GM20000 (cell line): Measurements from ENCODE around the gene MED13.

Experiments
- DNase-seq: peaks from one replicate; pipeline ENCODE4 v3.0.0; 2012; ENCODE audit warnings: low spot score
- TF ChIP-seq, protein P1 (sequence below): IDR thresholded peaks from 2 replicates; pipeline ENCODE4 v1.5.1; 2012; ENCODE audit warnings: mild to moderate bottlenecking, control low read depth; ENCODE audit errors: extremely low read depth, missing control alignments

The MED13 gene

DNA sequence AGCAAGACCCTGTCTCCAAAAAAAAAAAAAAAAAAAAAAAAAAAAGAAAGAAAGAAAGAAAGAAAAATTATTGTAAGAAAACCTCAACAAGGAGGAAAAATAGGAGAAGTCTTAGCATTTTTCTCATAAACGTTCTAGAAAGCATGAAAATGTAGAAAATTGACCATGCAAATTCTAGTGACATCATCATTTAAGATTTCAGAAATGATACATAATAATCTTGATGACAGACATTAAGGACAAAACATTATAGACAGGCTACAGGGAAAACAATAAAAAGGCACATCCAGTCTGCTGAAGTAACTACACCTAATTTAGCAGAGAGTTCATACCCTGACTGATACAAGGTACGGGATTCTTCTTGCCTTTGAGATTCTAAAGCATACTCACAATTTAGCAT lies 21.9 kb downstream of the MED13 start:
- no peak for DNase-seq
- TF ChIP-seq, protein P1, sequence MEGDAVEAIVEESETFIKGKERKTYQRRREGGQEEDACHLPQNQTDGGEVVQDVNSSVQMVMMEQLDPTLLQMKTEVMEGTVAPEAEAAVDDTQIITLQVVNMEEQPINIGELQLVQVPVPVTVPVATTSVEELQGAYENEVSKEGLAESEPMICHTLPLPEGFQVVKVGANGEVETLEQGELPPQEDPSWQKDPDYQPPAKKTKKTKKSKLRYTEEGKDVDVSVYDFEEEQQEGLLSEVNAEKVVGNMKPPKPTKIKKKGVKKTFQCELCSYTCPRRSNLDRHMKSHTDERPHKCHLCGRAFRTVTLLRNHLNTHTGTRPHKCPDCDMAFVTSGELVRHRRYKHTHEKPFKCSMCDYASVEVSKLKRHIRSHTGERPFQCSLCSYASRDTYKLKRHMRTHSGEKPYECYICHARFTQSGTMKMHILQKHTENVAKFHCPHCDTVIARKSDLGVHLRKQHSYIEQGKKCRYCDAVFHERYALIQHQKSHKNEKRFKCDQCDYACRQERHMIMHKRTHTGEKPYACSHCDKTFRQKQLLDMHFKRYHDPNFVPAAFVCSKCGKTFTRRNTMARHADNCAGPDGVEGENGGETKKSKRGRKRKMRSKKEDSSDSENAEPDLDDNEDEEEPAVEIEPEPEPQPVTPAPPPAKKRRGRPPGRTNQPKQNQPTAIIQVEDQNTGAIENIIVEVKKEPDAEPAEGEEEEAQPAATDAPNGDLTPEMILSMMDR: no peak

DNA sequence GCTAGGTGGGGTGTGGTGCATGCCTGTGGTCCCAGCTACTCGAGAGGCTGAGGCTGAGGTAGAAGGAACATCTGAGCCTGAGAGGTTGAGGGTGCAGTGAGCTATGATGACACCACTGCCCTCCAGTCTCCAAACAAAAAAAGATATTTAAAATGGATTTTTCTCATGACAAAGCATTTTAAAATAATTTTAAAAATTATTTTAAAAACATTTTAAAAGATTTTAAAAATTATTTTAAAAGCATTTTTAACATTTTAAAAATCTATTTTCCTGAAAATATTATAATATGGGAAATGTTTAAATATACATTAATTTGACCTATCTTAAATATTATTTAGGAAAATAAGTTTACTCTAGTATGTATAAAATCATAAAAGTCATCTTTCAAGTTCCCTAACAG lies 26.8 kb downstream of the MED13 start:
- DNase-seq: no peak
- TF ChIP-seq, protein P1: no peak

DNA sequence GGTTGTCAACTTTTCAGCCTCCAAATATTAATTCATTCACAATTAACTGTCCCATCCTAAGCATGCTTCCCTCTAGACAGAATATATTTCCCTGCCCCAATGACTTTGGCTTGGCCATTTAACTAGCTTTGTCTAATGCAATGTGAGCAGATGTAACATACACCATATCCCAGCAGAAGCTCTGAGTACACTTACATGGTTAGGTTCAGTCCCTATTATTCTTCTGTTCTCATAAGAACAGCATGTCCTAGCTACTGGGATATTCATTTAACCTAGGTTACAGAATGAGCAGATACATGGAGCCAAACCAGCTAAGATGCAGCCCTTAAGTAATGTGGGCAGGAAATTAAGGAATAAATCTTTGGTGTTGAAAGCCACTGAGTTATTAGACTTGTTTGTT lies 31.8 kb downstream of the MED13 start:
- TF ChIP-seq, protein P1: no peak
- no peak for DNase-seq

DNA sequence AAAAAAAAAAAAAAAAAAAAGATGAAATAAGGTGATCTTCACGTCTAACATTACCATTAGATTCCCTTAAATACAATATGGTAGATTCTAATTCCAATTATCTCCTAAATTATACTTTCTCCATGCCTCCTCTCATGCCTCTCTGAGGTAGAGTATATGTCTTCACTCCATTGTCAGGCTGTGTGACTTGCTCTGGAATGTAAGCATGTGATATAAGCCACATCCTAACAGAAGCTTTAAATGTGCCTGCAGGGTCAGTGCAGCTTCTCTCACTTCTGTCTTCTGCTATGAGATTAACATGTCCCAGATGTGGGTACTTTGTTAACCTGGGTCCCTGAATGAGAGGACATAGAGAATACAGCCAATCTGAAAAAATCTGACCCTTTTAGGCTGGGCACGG lies 32.6 kb downstream of the MED13 start:
- DNase-seq: no peak
- TF ChIP-seq, protein P1: no peak

DNA sequence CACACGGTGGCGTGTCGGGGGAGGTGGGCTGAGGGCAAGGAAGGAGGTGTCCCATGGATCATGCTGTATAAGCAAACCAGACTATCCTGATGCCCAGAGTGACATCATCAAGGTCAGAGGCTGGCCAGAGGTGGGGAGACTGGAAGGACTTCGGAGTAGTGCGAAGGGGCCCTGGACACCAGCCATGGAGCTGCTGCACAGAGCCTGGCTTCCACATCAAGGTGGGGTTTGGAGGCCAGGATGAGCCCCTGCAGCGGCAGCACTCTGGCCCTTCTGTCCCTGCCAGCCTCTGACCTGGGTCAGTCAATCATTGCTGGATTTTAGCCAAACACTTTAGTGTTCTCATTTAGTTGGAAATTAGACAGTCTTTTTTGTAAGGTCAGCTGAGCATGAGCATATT lies 34.8 kb downstream of the MED13 start:
- TF ChIP-seq, protein P1: no peak
- no peak for DNase-seq

DNA sequence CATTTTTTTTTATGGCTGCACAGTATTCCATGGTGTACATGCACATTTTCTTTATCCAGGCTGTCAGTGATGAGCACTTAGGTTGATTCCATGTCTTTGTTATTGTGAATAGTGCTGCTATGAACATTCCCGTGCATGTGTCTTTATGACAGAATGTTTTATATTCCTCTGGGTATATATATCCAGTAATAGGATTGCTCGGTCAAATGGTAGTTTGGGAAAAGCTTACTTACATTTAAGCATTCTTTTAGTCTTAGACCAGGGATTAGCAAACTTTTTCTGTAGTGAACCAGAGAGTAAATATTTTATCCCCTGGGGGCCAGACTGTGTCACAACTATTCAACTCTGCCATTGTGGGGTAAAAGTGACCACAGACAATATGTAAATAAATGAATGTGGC lies 40.2 kb downstream of the MED13 start:
- TF ChIP-seq, protein P1: no peak
- no peak for DNase-seq

DNA sequence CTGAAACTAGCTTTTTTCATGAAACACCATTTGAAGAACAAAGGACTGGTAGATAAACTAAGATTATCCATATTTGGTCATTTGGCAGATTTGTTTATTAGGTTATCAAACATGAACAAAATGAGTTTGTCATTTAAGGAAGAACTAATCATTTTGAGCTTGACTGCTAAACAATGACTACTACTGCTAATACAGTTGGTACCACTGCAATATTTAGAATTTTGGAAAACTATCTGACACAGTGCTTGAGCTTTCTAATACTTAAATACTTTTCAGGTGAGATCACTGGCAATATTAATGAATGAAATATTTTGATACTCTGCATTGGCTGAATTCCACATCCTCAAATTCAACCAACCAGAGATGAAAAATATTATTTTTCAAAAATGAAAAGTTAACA lies 47.2 kb downstream of the MED13 start:
- TF ChIP-seq, protein P1: no peak
- no peak for DNase-seq
